ENCODE measurements around the gene PLOD2.

The PLOD2 gene

DNA sequence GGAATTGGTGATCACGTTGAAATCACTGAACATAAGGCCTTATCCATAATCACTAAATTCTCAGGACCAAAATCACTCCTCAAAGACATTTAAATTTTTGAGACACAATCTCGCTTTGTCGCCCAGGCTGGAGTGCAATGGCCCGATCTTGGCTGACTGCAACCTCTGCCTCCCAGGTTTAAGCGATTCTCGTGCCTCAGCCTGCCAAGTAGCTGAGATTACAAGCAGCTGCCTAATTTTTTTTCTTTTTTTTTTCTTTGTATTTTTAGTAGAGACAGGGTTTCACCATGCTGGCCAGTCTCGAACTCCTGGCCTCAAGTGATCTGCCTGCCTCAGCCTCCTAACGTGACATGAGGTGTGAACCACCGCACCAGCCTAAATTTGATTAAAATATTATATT is 61.7 kb downstream of the PLOD2 start:
- DNase-seq (ENCODE audit: low read depth) = no peak

DNA sequence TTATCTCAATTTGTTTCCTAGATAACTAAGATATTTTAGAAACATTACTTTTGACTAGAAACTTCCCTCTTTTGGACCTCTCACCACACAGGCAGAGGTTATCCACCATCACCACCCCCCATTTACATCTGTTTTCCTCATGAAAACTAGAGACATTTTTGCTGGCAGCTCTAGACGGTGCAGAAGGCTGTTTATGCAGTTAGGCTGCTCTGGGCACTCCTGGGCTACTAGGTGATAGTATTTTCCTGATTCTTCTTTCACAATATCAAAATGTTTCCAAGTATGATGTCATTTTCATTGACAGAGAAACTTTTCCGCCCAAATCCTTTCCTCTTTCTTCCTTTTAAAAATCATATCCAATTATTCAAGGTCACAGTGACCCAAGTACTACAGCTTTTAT is 67.1 kb downstream of the PLOD2 start:
- DNase-seq (ENCODE audit: low read depth) = no peak

DNA sequence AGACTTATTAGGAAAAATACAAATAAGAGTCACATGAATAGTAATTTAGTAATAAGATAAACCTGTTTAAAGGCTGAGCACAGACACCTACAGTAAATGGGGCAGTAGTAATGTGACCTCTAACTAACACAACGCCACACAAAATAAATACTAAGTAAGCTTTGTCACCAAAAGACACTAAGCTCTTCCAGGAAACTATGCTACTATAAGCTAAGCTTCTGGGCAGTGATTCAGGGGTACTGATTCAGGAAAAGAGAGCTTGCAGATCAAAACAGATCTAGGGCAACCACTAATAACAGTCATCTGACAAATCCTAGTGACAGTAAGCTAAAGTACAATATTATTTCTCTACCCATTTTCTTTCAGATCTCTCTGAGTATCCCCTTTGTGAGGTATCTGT is 68.8 kb downstream of the PLOD2 start:
- no peak for DNase-seq (ENCODE audit: low read depth)

DNA sequence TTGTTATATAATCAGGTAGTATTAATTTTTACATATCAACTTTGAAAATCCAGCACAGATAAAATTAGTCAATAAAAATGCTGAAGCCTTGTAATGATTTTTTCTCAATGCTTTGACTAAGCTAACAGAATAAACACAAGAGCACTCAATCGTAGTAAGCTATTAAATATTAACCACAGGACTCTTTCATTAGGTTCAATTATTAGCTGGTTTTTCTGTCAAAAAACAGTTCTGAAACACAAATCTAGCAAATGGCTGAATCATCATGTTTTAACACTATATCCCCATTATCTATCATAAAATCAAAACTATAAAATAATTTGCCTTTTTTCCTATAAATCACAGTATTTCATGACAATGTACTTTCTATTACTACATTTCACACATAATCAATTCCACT is 69.6 kb downstream of the PLOD2 start:
- no peak for DNase-seq (ENCODE audit: low read depth)

GRCh38 chr3:146090521-146090920 is 70.5 kb downstream of the PLOD2 start:
- no peak for DNase-seq (ENCODE audit: low read depth)

DNA sequence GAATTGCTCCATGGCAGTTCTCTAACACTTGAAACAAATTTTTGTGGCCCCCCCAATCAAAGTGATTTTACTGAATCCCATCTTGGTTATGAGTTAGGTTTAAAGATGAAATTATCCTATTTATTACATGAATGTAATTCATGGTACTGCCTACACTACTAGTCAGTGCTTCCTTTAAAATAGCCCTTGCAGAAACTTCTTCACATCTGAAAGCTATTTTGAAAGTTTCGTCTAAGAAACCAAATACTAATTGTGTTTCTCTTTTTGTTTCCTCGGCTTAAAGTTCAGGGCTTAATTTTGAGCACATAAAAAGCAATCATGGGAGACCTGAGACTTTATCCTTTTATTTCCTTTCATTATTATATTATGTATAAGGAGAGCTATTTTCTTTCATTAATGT is 72.1 kb downstream of the PLOD2 start:
- no peak for DNase-seq (ENCODE audit: low read depth)

DNA sequence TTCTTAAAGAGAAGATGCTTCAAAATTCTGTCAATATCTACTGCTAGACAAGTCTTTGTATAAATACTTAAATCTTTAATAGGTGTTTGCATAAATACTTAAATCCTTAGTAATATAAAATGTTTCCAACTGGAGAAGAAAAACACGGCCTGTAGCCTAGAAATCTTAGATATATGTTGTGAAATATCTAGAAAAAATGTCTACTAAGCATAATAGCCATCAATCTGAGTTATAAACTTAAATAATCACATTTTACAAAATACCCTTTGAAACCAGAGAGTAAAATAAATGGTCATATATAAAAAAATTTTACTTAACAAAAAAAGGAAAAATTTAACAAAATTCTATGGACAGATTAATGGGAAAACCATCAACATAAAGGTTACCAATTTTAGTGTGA is 73.9 kb downstream of the PLOD2 start:
- no peak for DNase-seq (ENCODE audit: low read depth)

DNA sequence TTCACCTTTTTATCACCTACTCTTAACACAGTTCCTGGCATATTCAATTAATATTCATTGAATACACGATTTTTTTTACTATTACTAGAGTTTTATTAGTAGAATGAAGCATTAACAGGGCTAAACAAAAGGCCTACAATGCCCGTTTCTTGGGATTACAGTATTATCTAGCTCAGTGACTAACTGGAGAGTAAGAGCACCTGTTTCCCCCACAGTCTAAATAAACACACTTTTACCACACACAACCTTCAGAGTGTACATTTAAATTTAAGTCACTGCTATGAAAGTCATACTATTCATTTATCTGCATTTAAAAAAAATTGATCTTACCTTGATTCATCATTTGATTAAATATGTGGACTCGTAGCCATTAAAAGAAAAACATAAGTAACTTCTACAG is 74.8 kb downstream of the PLOD2 start:
- no peak for DNase-seq (ENCODE audit: low read depth)

DNA sequence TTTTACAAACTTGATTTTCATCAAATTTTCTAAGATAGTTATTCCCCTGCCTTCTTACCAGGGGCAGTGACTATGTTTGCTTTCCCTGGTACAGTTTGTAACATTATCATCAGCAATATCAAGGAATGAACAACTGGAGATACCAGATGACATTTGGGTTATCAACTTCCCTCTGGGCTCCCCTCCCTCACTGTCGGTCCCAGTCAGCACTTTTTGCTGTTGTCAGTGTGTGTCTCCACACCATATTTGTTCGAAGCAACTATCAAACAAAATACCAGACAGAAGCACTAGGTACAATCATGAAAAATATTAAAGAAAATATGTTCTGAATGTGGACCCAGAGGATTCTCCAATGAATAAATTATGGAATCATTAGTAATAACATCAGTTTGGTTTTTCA is 75.3 kb downstream of the PLOD2 start:
- DNase-seq (ENCODE audit: low read depth) = no peak

- DNase-seq (ENCODE audit: low read depth) = no peak
Observed at GRCh38 chr3:146080578-146080977, 80.4 kb downstream of the PLOD2 start.

DNA sequence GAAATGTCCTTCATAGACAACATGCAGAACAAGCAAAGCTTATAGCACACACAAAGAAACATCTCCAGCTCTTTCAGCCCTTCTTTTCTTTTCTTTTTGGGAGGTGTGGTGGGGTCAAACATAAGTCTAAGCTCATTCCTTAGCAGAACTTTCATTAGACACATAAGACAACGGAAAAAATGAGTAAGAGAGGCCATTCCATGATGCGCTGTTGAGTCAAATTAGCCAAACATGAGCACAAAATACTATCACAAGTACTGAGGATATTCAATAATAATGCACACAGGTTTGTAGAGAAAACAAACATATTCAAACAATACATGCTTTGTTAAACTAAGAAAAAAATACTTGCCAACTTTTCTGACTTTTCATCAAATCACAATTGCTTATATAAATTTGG is 83.0 kb downstream of the PLOD2 start:
- DNase-seq (ENCODE audit: low read depth) = no peak

DNA sequence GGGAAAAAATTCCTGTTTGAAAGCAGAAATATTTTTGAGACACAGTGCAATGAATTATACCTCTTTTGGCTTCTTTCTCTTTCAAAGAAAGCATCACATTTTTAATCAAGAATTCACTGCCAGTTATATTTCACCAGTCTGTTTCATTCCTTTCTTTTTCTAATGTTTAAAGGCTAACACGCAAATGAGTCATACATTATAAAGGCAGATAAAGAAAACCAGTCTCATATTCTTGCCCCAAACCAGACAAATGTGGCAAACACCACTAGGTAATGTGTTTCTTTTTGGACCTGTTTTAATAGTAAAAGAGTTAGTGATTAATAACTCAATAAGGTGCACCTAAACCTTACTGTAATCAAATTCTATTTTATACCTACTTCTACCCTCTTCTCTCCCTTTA is 83.8 kb downstream of the PLOD2 start:
- no peak for DNase-seq (ENCODE audit: low read depth)

DNA sequence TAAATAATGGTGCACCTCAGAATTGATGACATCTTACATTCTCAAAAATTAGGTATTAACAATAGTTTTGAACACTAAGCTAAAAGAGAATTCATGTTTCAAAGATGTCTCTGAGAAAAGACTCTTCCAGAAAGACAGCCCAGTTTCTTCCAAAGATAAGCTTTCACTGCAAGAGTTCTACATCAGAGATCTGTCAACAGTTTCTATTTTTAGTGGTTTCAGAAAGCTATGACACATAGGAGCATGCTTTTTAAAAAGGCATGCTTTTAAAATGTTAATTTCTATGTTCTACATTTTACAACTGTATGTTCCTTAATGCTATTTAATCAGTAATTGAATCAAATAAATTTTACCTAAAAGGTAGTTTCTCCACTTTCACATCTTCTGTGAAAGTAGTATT is 88.2 kb downstream of the PLOD2 start:
- DNase-seq (ENCODE audit: low read depth) = no peak

DNA sequence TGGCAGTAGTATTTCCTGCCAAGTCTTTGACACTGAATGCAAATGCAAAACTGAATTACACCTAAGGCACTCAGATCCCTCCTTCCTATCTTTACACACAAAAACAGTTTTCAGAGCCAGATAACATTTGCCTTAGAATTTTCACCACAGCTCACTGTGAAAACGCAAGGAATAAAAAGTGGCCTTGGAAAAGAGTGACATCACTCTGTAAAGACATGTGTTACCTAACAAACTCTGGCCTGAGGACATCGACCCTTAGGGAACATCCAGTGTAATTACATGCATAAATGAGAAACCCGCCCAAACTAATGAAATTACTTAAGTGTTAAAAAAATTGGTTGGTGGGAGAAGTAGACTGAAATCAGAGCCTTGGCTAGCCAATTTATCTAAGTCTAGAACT is 88.9 kb downstream of the PLOD2 start:
- DNase-seq (ENCODE audit: low read depth) = no peak

DNA sequence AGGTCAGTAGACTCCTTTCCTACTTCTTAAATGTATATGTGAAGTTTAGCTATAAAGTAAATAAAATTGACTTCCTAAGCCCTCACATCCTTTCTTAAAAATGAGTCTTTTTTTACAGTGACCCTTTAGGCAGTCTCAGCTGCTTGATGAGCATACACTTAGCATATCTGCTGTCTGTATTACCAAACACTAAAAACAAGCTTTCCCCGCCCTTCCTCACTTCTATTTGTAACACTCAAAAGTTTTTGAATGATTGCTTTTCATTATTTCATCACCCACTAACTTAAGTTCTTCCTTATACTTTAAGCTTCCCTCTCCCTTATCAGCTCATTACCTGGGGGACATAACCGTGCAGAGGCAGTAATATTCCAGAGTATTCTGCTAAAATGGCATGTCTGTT is 89.4 kb downstream of the PLOD2 start:
- DNase-seq (ENCODE audit: low read depth) = no peak

- DNase-seq (ENCODE audit: low read depth) = no peak
Observed at GRCh38 chr3:146067048-146067447, 93.9 kb downstream of the PLOD2 start.

DNA sequence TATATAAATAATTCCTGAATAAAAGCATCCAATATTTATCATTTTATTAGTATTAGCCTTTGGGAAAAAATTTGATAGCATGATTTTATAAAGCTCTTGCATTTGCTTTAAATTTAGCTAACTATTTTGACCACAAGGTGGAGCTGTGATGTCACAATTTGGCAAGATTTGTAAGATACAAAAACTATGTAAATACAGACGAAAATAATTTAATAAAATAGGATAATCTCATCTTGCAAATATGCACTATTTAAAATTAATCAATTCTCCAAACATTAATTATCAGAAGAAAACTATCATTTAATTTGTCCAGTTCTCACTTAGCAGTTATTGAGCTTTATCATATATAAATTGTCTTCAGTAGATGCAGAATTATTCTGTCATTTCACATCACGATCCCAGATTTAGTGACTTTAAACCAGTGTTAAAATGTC is 95.4 kb downstream of the PLOD2 start:
- DNase-seq (ENCODE audit: low read depth) = no peak

DNA sequence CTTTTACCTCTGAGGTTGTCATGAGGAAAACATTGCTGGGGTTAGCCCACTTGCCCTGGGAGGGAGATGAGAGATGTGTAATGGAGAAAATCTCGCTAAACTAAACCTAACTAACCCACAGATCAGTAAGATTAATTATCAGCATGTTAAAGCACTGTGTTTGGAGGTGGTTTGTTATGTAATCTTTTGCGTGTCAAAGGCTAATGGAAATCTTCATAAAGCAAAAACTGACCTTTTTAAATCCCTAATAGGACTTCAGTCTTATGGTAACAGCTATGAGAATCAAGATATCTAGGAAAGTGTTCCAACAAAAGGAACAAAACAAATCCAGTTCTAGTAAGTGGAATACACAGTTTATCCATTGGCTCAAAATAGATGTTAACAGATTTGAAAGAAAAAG is 102.7 kb downstream of the PLOD2 start:
- no peak for DNase-seq (ENCODE audit: low read depth)

DNA sequence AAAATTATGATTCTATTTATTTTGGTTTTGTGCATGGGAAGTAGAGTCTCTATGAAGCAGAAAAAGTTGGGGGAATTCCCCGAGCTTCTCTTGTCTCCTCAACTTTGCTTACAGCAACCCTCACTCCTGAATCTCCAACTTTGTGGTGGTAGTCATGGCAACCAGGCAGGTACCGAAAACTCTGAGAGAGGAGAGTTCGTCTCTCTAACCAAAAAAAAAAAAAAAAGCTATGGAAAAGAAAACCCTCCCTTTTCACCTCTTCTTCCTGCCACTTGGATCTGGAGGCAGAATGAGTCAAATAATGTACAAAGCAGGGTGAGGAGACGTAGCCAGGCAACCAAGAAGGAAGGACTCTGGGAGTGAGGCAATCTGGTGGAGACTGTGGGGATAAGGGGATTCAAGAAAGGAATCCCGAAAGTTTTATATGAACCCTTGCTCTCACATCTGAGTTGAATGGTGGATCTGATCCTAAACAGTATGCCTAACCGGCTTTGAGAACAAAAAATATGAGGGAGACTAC is 108.1 kb downstream of the PLOD2 start:
- DNase-seq (ENCODE audit: low read depth) = no peak

- no peak for DNase-seq (ENCODE audit: low read depth)
Observed at GRCh38 chr3:146052056-146052790, 108.8 kb downstream of the PLOD2 start.

GRCh38 chr3:146050691-146051090 is 110.3 kb downstream of the PLOD2 start:
- DNase-seq (ENCODE audit: low read depth) = no peak

DNA sequence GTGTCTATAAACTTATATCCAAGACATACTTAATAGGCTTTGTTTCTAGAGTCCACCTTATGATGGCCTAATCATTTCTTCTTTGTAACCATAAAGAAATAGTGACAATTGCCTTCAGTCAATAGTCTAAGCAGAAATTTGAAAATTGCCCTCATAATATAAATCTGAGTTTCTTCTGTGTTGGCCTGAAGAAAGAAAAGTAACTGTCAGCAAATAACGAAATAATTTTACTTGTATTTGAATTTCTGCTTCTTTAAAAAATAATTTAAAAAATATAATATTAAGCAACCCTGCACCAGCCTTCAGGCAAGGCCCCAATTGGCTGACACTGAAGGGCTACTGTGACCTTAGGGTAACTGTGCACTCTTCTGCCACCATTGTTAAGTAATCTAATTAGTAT is 113.5 kb downstream of the PLOD2 start:
- DNase-seq (ENCODE audit: low read depth) = no peak

- no peak for DNase-seq (ENCODE audit: low read depth)
Observed at GRCh38 chr3:146044046-146044445, 116.9 kb downstream of the PLOD2 start.

- DNase-seq (ENCODE audit: low read depth) = no peak
Observed at GRCh38 chr3:146040630-146041029, 120.4 kb downstream of the PLOD2 start.

Data from stimulated activated CD8-positive, alpha-beta memory T cell treated with anti-CD3 and anti-CD28 coated beads, Interleukin-12 subunit alpha, Interleukin-12 subunit beta, amount 100 ng/mL, for 1 hour (primary cell).